GM18502 (cell line): ENCODE measurements around the gene GNPTAB.
"Not testable (repeated sequence)": the region's sequence is repeated elsewhere in the genome, so short reads cannot be mapped to it uniquely, and the experiment has no call there.

Experiments used
- ATAC-seq: cut with Tn5 transposase; IDR thresholded peaks from one replicate; pipeline ENCODE4 v1.9.1; 2021; ENCODE audit warnings: mild to moderate bottlenecking; ENCODE audit not compliant: unreplicated experiment, poor library complexity

The GNPTAB gene

GRCh38 chr12:101811342-101811741 is 19.4 kb downstream of the GNPTAB start:
- not testable (repeated sequence) for ATAC-seq

GRCh38 chr12:101809208-101809607 is 21.6 kb downstream of the GNPTAB start:
- ATAC-seq, result no peak

DNA sequence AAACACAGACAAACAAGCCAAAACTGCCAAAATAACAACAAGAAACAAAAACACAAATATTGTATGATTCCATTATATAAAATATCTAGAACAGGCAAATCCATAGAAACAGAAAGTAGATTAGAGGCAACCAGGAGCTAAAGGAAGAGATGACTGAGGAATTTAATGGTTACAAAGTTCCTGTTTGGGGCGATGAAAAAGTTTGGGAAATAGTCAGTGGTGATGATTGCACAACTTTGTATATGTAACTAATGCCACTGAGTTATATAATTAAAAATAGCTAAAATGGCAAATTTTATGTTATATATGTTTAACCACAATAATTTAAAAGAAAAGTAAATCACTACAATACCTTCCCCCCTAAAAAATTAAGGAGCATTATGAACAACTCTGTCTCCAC is 24.5 kb downstream of the GNPTAB start:
- no peak for ATAC-seq

- ATAC-seq, result no peak
Observed at GRCh38 chr12:101804409-101804808, 26.4 kb downstream of the GNPTAB start.

GRCh38 chr12:101803978-101804377 is 26.8 kb downstream of the GNPTAB start:
- no peak for ATAC-seq

GRCh38 chr12:101802486-101802885 is 28.3 kb downstream of the GNPTAB start:
- ATAC-seq, result no peak

- ATAC-seq, result peak; percentile 67
Observed at GRCh38 chr12:101799774-101800173, 31.0 kb downstream of the GNPTAB start.

- no peak for ATAC-seq
Observed at GRCh38 chr12:101795786-101796185, 35.0 kb downstream of the GNPTAB start.

DNA sequence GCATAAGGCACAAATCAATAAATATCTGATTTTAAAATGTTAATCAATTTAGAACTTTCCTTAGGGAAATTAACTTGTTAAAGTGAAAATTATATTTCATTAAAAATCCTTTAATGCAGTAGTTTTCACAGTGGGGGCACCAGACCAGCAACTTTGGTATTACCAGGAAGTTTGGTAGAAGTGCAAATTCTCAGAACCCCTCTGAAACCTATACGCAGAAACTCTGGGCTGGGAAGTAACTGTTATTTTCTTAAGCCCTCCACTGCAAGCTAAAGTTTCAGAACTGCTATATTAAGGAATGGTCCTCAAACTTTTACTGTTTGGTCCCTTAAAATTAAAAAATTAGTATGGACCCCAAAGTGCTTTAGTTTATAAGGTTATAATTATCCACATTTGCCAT is 35.7 kb downstream of the GNPTAB start:
- no peak for ATAC-seq

GRCh38 chr12:101794574-101794973 is 36.2 kb downstream of the GNPTAB start:
- no peak for ATAC-seq

GRCh38 chr12:101793401-101793800 is 37.4 kb downstream of the GNPTAB start:
- peak; percentile 82 for ATAC-seq

DNA sequence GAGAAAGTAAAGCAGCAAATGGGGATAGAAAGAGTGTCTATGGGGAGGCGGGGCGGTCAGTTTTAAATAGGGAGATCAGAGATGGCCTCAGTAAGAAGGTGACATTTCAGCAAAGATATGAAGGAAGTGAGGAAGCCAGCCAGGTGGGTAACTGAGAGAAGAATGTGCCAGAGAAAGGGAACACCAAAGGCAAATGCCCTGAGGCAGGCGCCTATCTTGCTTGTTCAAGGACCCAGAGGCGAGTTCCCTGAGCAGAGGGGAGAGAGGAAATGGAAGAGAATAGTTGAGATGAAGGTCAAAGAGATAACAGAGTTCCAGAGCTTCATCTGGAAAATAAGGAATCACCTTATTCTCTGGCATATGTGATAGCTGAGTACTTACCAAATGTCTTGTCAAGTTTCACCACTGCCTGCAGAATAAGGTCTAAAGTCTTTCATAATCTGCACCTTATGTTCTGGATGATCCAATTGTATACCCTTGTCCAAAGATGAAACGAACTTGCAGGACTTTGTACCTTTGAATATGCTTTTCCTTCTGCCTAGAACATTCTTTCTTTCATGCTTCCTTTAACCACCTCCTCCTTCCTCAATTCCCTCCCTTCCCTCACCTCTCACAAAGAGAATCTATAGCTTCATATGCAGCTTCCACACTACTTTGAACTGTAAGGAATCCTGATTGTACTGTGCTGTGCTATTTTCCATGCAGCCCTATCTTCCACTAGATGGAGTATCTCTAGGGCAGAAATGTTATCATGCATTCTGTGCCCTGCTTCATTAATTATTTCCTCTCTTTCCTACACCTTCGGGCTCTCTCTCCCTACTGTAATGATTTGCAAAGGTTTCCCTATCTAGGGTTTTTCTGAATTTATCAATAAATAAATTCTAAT is 38.5 kb downstream of the GNPTAB start:
- no peak for ATAC-seq

- no peak for ATAC-seq
Observed at GRCh38 chr12:101789171-101789570, 41.6 kb downstream of the GNPTAB start.

GRCh38 chr12:101785671-101786070 is 45.1 kb downstream of the GNPTAB start:
- no peak for ATAC-seq

DNA sequence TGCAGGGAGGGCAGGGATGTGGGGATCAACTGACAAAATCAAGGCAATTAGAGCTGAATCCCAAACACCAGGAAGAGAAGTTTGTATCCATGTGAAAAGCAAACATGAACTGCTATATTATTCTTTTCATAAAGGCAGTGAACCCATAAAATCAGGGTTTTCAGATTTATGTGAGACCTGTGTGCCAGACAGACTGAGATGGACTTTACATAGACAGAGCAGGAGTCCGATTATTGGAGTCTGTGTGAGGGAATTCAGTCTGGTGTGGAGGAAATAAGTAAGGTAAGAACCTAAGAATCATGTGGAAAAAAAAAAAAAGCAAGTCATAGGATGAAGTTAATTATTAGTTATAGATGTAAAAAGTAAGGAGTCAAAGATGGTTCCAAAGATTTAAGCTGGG is 46.4 kb downstream of the GNPTAB start:
- no peak for ATAC-seq

DNA sequence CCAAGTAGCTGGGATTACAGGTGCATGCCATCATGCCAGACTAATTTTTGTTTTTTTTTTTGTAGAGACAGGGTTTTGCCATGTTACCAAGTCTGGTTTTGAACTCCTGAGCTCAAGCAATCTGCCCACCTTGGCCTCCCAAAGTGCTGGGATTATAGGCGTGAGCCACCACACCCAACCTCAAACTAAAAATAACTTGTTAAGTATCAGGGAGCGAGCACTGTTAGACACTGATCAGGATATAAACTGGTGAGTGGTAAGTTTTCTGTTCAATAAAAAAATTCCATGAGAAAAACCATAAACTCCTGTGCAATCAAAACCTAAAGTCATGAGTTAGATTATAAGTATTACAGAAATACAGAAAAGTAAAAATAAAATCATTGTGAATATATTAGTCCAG is 46.9 kb downstream of the GNPTAB start:
- ATAC-seq, result no peak

DNA sequence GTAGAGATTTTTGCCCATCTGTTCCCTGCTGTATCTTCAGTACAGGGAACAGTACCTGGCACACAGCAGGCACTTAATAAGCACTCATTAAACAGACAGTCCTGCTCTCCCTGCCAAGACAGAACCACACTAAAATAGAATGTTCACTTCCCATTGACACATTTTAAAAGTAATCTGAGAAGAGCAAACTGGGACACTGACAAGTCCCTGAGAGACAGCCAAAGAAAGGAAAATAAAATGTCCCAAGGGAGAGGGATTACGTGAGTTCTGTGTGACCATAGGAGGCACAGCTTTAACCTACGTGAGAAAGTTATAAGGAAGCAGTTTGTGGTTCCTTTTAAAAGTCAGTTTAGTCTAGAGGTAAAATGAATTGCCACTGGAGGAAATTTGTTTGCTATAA is 47.6 kb downstream of the GNPTAB start:
- ATAC-seq, result no peak

DNA sequence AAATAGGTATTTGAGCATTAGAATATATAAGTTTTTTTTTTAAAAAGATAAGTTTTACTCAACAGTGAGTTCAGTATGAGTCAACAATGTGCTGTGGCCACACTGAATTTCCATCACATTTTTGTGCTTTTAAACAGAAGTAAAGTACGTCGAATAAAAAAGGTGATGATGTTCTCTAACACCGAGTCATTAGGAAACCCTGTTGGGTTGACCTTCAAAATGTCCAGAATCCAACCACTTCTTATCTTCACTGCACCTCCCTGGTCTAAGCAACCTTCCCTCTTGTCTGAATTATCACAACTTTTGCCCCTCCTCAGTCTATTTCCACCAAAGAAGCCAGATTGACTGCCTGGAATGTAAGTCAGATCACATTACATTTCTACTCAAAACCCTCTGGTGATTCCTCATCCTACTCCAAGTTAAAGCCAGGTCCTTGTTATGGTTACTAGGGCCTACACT is 48.5 kb downstream of the GNPTAB start:
- ATAC-seq, result no peak

DNA sequence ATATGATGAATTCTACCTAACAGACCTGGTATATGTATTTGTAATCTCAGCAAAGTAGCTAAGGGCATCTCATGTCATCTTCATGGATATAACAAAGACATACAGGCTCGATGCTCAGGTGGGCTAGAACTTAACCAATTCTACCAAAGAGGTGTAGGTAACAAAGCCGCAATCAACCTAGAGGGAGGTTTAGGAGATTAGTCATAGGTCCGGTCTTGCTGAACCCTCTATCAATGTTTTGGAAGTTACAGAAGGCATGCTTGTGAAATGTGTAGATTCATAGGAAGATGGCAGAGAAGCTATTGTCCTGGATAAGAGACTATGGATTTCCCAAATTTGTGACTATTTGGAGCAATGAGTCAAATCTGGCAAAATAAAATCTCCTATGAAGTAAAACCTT is 48.9 kb downstream of the GNPTAB start:
- no peak for ATAC-seq

DNA sequence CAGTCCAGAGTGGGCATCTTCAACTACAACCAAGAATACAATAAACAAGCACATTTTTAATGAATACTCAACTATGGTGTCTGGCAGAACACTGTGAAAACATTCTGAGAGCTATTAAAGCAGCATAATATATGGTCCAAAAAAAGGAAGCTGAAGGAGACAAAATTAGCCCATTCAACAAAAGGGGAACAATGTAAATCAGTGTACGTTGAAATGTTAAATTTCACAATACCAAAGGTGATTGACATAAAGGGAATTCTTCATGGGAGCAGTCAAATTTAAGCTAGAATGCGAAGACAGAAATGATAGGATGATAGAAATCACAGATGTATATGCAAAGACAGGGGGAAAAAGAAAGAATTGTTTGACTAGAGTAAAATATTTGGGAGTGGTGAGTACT is 50.2 kb downstream of the GNPTAB start:
- no peak for ATAC-seq

GRCh38 chr12:101779626-101780025 is 51.1 kb downstream of the GNPTAB start:
- ATAC-seq, result no peak

- ATAC-seq, result no peak
Observed at GRCh38 chr12:101779200-101779599, 51.6 kb downstream of the GNPTAB start.
